Measurements from ENCODE around the gene FTCDNL1.

FTCDNL1 gene

GRCh38 chr2:199811346-199811745, 39.6 kb downstream of the FTCDNL1 start:
- Histone ChIP-seq H3K4me2 (ENCODE audit: low read length) (no peak overlapping the region), H2AFZ (ENCODE audit: insufficient read depth, low read length, poor library complexity) (no peak overlapping the region), H3K18ac (ENCODE audit: low read length) (no peak overlapping the region), H4K91ac (ENCODE audit: low read depth, low read length) (no peak overlapping the region), H3K23ac (ENCODE audit: low read length) (no peak overlapping the region), H3K36me3 (ENCODE audit: control insufficient read depth in 1 of 2, insufficient read depth in 2 of 2, low read length in 2 of 2) (no peaks in the 10 kb centered on the region), H3K4me3 (ENCODE audit: low read depth, low read length) (no peak overlapping the region), H3K14ac (ENCODE audit: low read length) (no peak overlapping the region), H4K12ac (ENCODE audit: low read depth, low read length) (no peak overlapping the region), H3K4me1 (ENCODE audit: control insufficient read depth in 1 of 2, insufficient read depth in 2 of 2, low read length in 2 of 2) (no peaks in the 10 kb centered on the region), H2AK5ac (ENCODE audit: low read length) (no peak overlapping the region), H3K9me3 (ENCODE audit: insufficient read depth, low read depth, low read length) (no peaks in the 10 kb centered on the region), H3K9ac (ENCODE audit: low read length) (no peak overlapping the region), H3K79me1 (ENCODE audit: low read length) (no peaks in the 10 kb centered on the region), H3K27me3 (ENCODE audit: insufficient read depth, low read length) (no peaks in the 10 kb centered on the region), H3K79me2 (ENCODE audit: control insufficient read depth, insufficient read depth, low read length, poor library complexity) (no peaks in the 10 kb centered on the region), H3K4ac (ENCODE audit: low read depth, low read length) (no peak overlapping the region), H4K8ac (ENCODE audit: low read depth, low read length) (no peak overlapping the region), H2BK12ac (ENCODE audit: low read length) (no peak overlapping the region), H2BK120ac (ENCODE audit: insufficient read depth, low read length, poor library complexity) (no peak overlapping the region), H3K27ac (ENCODE audit: low read depth, low read length) (no peak overlapping the region), H2BK5ac (ENCODE audit: low read depth, low read length, poor library complexity) (no peak overlapping the region)
- WGBS (ENCODE audit: extremely low coverage, insufficient coverage, insufficient read length): no CpG with 5 or more reads among the region's 2 CpGs
- no peak for DNase-seq

GRCh38 chr2:199810422-199811171, 40.4 kb downstream of the FTCDNL1 start:
- H4K91ac ChIP-seq (ENCODE audit: low read depth, low read length): no peak overlapping the region
- no peaks in the 10 kb centered on the region for H3K36me3 ChIP-seq (ENCODE audit: control insufficient read depth in 1 of 2, insufficient read depth in 2 of 2, low read length in 2 of 2)

DNA sequence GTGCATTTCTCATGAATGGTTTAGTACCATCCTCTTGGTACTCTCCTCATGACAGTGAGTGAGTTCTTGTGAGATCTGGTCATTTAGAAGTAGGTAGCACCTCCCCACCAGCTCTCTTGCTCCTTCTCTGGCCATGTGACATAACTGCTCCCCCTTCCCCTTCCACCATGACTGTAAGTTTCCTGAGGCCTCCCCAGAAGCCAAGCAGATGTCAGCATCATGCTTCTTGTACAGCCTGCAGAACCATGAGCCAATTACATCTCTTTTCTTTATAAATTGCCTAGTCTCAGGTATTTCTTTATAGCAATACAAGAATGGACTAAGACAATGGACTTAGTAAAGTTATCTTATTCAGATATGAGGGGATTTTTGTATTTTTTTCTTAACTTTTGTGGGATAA, 43.0 kb downstream of the FTCDNL1 start:
- H3K18ac ChIP-seq (ENCODE audit: low read length): no peak overlapping the region
- H3K79me1 ChIP-seq (ENCODE audit: low read length): no peaks in the 10 kb centered on the region
- no peak overlapping the region for H3K27ac ChIP-seq (ENCODE audit: low read depth, low read length)
- no peak overlapping the region for H4K91ac ChIP-seq (ENCODE audit: low read depth, low read length)
- H3K4me3 ChIP-seq (ENCODE audit: low read depth, low read length): no peak overlapping the region
- H3K36me3 ChIP-seq (ENCODE audit: control insufficient read depth in 1 of 2, insufficient read depth in 2 of 2, low read length in 2 of 2): no peaks in the 10 kb centered on the region
- peaks cover 3% of the 10 kb centered on the region for H3K9me3 ChIP-seq (ENCODE audit: insufficient read depth, low read depth, low read length)
- H3K4me1 ChIP-seq (ENCODE audit: control insufficient read depth in 1 of 2, insufficient read depth in 2 of 2, low read length in 2 of 2): no peaks in the 10 kb centered on the region
- H3K14ac ChIP-seq (ENCODE audit: low read length): no peak overlapping the region
- H2BK5ac ChIP-seq (ENCODE audit: low read depth, low read length, poor library complexity): no peak overlapping the region
- no peak for DNase-seq
- no peak overlapping the region for H2BK120ac ChIP-seq (ENCODE audit: insufficient read depth, low read length, poor library complexity)
- H4K8ac ChIP-seq (ENCODE audit: low read depth, low read length): no peak overlapping the region
- H3K23ac ChIP-seq (ENCODE audit: low read length): no peak overlapping the region
- H3K79me2 ChIP-seq (ENCODE audit: control insufficient read depth, insufficient read depth, low read length, poor library complexity): no peaks in the 10 kb centered on the region
- no peak overlapping the region for H2AFZ ChIP-seq (ENCODE audit: insufficient read depth, low read length, poor library complexity)
- no peak overlapping the region for H2BK12ac ChIP-seq (ENCODE audit: low read length)
- H3K4me2 ChIP-seq (ENCODE audit: low read length): no peak overlapping the region
- H3K27me3 ChIP-seq (ENCODE audit: insufficient read depth, low read length): no peaks in the 10 kb centered on the region
- no peak overlapping the region for H2AK5ac ChIP-seq (ENCODE audit: low read length)
- no peak overlapping the region for H3K9ac ChIP-seq (ENCODE audit: low read length)
- H3K4ac ChIP-seq (ENCODE audit: low read depth, low read length): no peak overlapping the region
- no peak overlapping the region for H4K12ac ChIP-seq (ENCODE audit: low read depth, low read length)

More at GRCh38 chr2:199810422-199811171, 40.4 kb downstream of the FTCDNL1 start:
- Histone ChIP-seq H2AK5ac (ENCODE audit: low read length) (no peak overlapping the region), H3K18ac (ENCODE audit: low read length) (no peak overlapping the region), H2AFZ (ENCODE audit: insufficient read depth, low read length, poor library complexity) (no peak overlapping the region), H3K14ac (ENCODE audit: low read length) (no peak overlapping the region), H3K27ac (ENCODE audit: low read depth, low read length) (no peak overlapping the region), H4K12ac (ENCODE audit: low read depth, low read length) (no peak overlapping the region), H2BK12ac (ENCODE audit: low read length) (no peak overlapping the region), H2BK5ac (ENCODE audit: low read depth, low read length, poor library complexity) (no peak overlapping the region), H3K79me2 (ENCODE audit: control insufficient read depth, insufficient read depth, low read length, poor library complexity) (no peaks in the 10 kb centered on the region), H4K8ac (ENCODE audit: low read depth, low read length) (no peak overlapping the region), H3K27me3 (ENCODE audit: insufficient read depth, low read length) (no peaks in the 10 kb centered on the region), H3K79me1 (ENCODE audit: low read length) (no peaks in the 10 kb centered on the region), H3K4me3 (ENCODE audit: low read depth, low read length) (no peak overlapping the region), H3K4me1 (ENCODE audit: control insufficient read depth in 1 of 2, insufficient read depth in 2 of 2, low read length in 2 of 2) (no peaks in the 10 kb centered on the region), H3K4ac (ENCODE audit: low read depth, low read length) (no peak overlapping the region), H3K9ac (ENCODE audit: low read length) (no peak overlapping the region), H3K23ac (ENCODE audit: low read length) (no peak overlapping the region), H3K9me3 (ENCODE audit: insufficient read depth, low read depth, low read length) (no peaks in the 10 kb centered on the region), H2BK120ac (ENCODE audit: insufficient read depth, low read length, poor library complexity) (no peak overlapping the region), H3K4me2 (ENCODE audit: low read length) (no peak overlapping the region)
- no CpG with 5 or more reads among the region's 7 CpGs for WGBS (ENCODE audit: extremely low coverage, insufficient coverage, insufficient read length)
- no peak for DNase-seq

- H2AK5ac ChIP-seq (ENCODE audit: low read length): no peak overlapping the region
- H3K14ac ChIP-seq (ENCODE audit: low read length): no peak overlapping the region
- H3K79me2 ChIP-seq (ENCODE audit: control insufficient read depth, insufficient read depth, low read length, poor library complexity): no peaks in the 10 kb centered on the region
- H2AFZ ChIP-seq (ENCODE audit: insufficient read depth, low read length, poor library complexity): no peak overlapping the region
- no peak overlapping the region for H2BK120ac ChIP-seq (ENCODE audit: insufficient read depth, low read length, poor library complexity)
- H3K36me3 ChIP-seq (ENCODE audit: control insufficient read depth in 1 of 2, insufficient read depth in 2 of 2, low read length in 2 of 2): no peaks in the 10 kb centered on the region
- no peak overlapping the region for H3K4me3 ChIP-seq (ENCODE audit: low read depth, low read length)
- H4K8ac ChIP-seq (ENCODE audit: low read depth, low read length): no peak overlapping the region
- no peak overlapping the region for H3K18ac ChIP-seq (ENCODE audit: low read length)
- H3K23ac ChIP-seq (ENCODE audit: low read length): no peak overlapping the region
- H2BK5ac ChIP-seq (ENCODE audit: low read depth, low read length, poor library complexity): no peak overlapping the region
- H3K9me3 ChIP-seq (ENCODE audit: insufficient read depth, low read depth, low read length): peaks cover 3% of the 10 kb centered on the region
- H3K4me2 ChIP-seq (ENCODE audit: low read length): no peak overlapping the region
- no peaks in the 10 kb centered on the region for H3K79me1 ChIP-seq (ENCODE audit: low read length)
- no peak overlapping the region for H4K12ac ChIP-seq (ENCODE audit: low read depth, low read length)
- H3K4me1 ChIP-seq (ENCODE audit: control insufficient read depth in 1 of 2, insufficient read depth in 2 of 2, low read length in 2 of 2): no peaks in the 10 kb centered on the region
- no peak overlapping the region for H3K27ac ChIP-seq (ENCODE audit: low read depth, low read length)
- no peak overlapping the region for H3K4ac ChIP-seq (ENCODE audit: low read depth, low read length)
- H3K27me3 ChIP-seq (ENCODE audit: insufficient read depth, low read length): no peaks in the 10 kb centered on the region
- no peak overlapping the region for H3K9ac ChIP-seq (ENCODE audit: low read length)
- no peak overlapping the region for H4K91ac ChIP-seq (ENCODE audit: low read depth, low read length)
- WGBS (ENCODE audit: extremely low coverage, insufficient coverage, insufficient read length): no CpG with 5 or more reads among the region's 7 CpGs
- DNase-seq: no peak
- no peak overlapping the region for H2BK12ac ChIP-seq (ENCODE audit: low read length)
Observed at GRCh38 chr2:199806179-199806578, 44.8 kb downstream of the FTCDNL1 start.

Data from trophoblast cell (in vitro differentiated cells and primary cell).